K562 (cell line): ENCODE results near the gene ARHGAP15. TPM values are rescaled to one million over a fixed set of nuclear protein-coding genes. Genes with fewer than 3 reads are reported as not detected.

ENCODE experiments used
- ATAC-seq: fragments of 200-7000 bp; cut with Tn5 transposase; 3 replicates; pipeline ENCODE4 v1.9.1; 2020; ENCODE audit warnings: moderate library complexity
- BruUV-seq: library from RNA; stranded (reverse); fragments of 400-500 nt; replicated peaks from 2 replicates; lab custom pipeline; 2021; lab: Mats Ljungman, UMichigan
- CTCF ChIA-PET: fragments of 300-600 bp; formaldehyde crosslinking; extraction: SDS; loops from one replicate; lab custom pipeline; 2021; ENCODE audit warnings: low intra/inter-chr PET ratio; lab: Yijun Ruan, JAX
- POLR2A ChIA-PET: fragments of 300-600, 350-650 bp; sonication (Branson Sonifier 250); formaldehyde crosslinking; extraction: SDS; loops from one replicate; lab custom pipeline; 2021; ENCODE audit warnings: antibody characterized with exemption, inconsistent platforms; lab: Yijun Ruan, JAX
- DNase-seq, 4 experiments: peaks; one replicate each; pipeline versions ENCODE4 v3.0.0 to v3.0.0-alpha.2; 2011 to 2018; ENCODE audit warnings: low spot score in 3 of 4, mixed read lengths in 3 of 4; ENCODE audit errors: extremely low read depth in 1 of 4
- FAIRE-seq: peaks from 2 replicates; lab custom pipeline; 2011; peaks lifted over from hg19 to GRCh38; lab: Jason Lieb, UNC
- H2AFZ ChIP-seq: 2 replicates; pipeline ENCODE4 v1.6.0; 2011; ENCODE audit warnings: low read depth, low read length, control low read depth, inconsistent platforms
- H3K27ac ChIP-seq: fragments of 200-600 bp; 3 replicates; pipeline ENCODE4 v1.8.0; 2011; ENCODE audit warnings: low read depth, mild to moderate bottlenecking, control low read depth, inconsistent platforms, low read length, moderate library complexity, mixed read lengths; ENCODE audit errors: extremely low read depth
- H3K27me3 ChIP-seq, 2 experiments: fragments of 300-600 bp in 1 of 2; 2 replicates in 1 of 2; 3 replicates in 1 of 2; pipeline versions ENCODE4 v1.6.0 to v1.8.0; 2011; ENCODE audit warnings: inconsistent platforms in 2 of 2, low read length in 2 of 2, mild to moderate bottlenecking in 1 of 2, mixed read lengths in 1 of 2, moderate library complexity in 1 of 2; ENCODE audit not compliant: control insufficient read depth in 2 of 2, insufficient read depth in 2 of 2
- H3K36me3 ChIP-seq: fragments of 300-600 bp; 3 replicates; pipeline ENCODE4 v1.8.0; 2011; ENCODE audit warnings: mild to moderate bottlenecking, low read length, inconsistent platforms; ENCODE audit not compliant: control insufficient read depth, insufficient read depth
- H3K4me1 ChIP-seq, 2 experiments: fragments of 200-600 bp in 1 of 2; replicated peaks in 1 of 2; 2 replicates in 1 of 2; 3 replicates in 1 of 2; pipeline versions ENCODE4 v1.5.1 to v1.8.0; 2011; ENCODE audit warnings: inconsistent platforms in 2 of 2, low read length in 2 of 2, mild to moderate bottlenecking in 1 of 2, mixed read lengths in 1 of 2, moderate library complexity in 1 of 2; ENCODE audit not compliant: control insufficient read depth in 2 of 2, insufficient read depth in 2 of 2
- H3K4me2 ChIP-seq: 2 replicates; pipeline ENCODE4 v1.6.1; 2011; ENCODE audit warnings: low read length, control low read depth, inconsistent platforms, mixed read lengths; ENCODE audit not compliant: insufficient read depth
- H3K4me3 ChIP-seq: fragments of 200-600 bp; sonication (generic), shearing (Covaris generic); 2 replicates; pipeline ENCODE4 v1.5.1; 2016; ENCODE audit warnings: control low read depth, inconsistent platforms
- H3K79me2 ChIP-seq: fragments of 200-600 bp; 3 replicates; pipeline ENCODE4 v1.8.0; 2011; ENCODE audit warnings: low read length, inconsistent platforms; ENCODE audit not compliant: control insufficient read depth, insufficient read depth
- H3K9ac ChIP-seq, 2 experiments: 2 replicates each; pipeline versions ENCODE4 v1.6.0 to v1.6.1; 2011; ENCODE audit warnings: low read depth in 2 of 2, low read length in 2 of 2, control low read depth in 1 of 2, inconsistent platforms in 1 of 2, mild to moderate bottlenecking in 1 of 2, mixed read lengths in 1 of 2; ENCODE audit not compliant: insufficient read depth in 1 of 2
- H3K9me1 ChIP-seq: one replicate; pipeline ENCODE4 v1.6.0; 2011; ENCODE audit warnings: inconsistent platforms, mild to moderate bottlenecking, low read length, moderate library complexity; ENCODE audit not compliant: control insufficient read depth, insufficient read depth
- H3K9me3 ChIP-seq: replicated peaks from 2 replicates; pipeline ENCODE4 v1.5.1; 2011; ENCODE audit warnings: low read depth, low read length, inconsistent platforms; ENCODE audit not compliant: control insufficient read depth, insufficient read depth
- H4K20me1 ChIP-seq: replicated peaks from 2 replicates; pipeline ENCODE4 v1.6.1; 2011; ENCODE audit warnings: low read length, inconsistent platforms, mixed read lengths; ENCODE audit not compliant: control insufficient read depth, insufficient read depth
- BDP1 ChIP-seq: IDR thresholded peaks from 3 replicates; pipeline ENCODE4 v1.6.1; 2011; ENCODE audit not compliant: insufficient read length, insufficient read depth
- CBX2 ChIP-seq: fragments of 200-600 bp; sonication (generic); IDR thresholded peaks from one replicate; pipeline ENCODE4 v1.6.1; 2012; ENCODE audit warnings: mild to moderate bottlenecking, low read length, inconsistent platforms; ENCODE audit not compliant: insufficient read depth, poor library complexity, severe bottlenecking
- CTBP1 ChIP-seq: fragments of 450-650 bp; IDR thresholded peaks from 2 replicates; pipeline ENCODE4 v1.6.1; 2016; ENCODE audit warnings: borderline replicate concordance
- ELF4 ChIP-seq: fragments of 450-650 bp; formaldehyde crosslinking; IDR thresholded peaks from 2 replicates; pipeline ENCODE4 v1.4.0; 2022; ENCODE audit warnings: missing genetic modification characterization
- ERF ChIP-seq: fragments of 450-650 bp; formaldehyde crosslinking; IDR thresholded peaks from 2 replicates; pipeline ENCODE4 v1.4.0; 2020; ENCODE audit warnings: mild to moderate bottlenecking, mixed read lengths
- FOXP1 ChIP-seq: sonication (generic); formaldehyde crosslinking; IDR thresholded peaks from 2 replicates; pipeline ENCODE4 v1.8.0; 2022; ENCODE audit warnings: mild to moderate bottlenecking, missing genetic modification reagents
- NFIX ChIP-seq: fragments of 250-450 bp; sonication (Bioruptor Pico); IDR thresholded peaks from 2 replicates; pipeline ENCODE4 v1.4.0; 2020; ENCODE audit warnings: low read depth, mild to moderate bottlenecking, moderate library complexity
- PHB2 ChIP-seq: fragments of 450-650 bp; IDR thresholded peaks from 2 replicates; pipeline ENCODE4 v1.6.1; 2017; ENCODE audit warnings: low read depth
- TRIM28 ChIP-seq: fragments of 450-650 bp; IDR thresholded peaks from 2 replicates; pipeline ENCODE4 v1.6.1; 2017
- ZNF232 ChIP-seq: sonication (generic); formaldehyde crosslinking; IDR thresholded peaks from 2 replicates; pipeline ENCODE4 v1.8.0; 2022; ENCODE audit warnings: mild to moderate bottlenecking, missing genetic modification reagents
- ZNF75A ChIP-seq: fragments of 450-650 bp; formaldehyde crosslinking; IDR thresholded peaks from 2 replicates; pipeline ENCODE4 v1.4.0; 2020; ENCODE audit warnings: mild to moderate bottlenecking
- WGBS: fragments of 100-300 bp; shearing (Covaris generic); methylation state at CpG from one replicate; pipeline ENCODE4 v1.1.6; 2016; ENCODE audit warnings: low coverage, mixed read lengths; ENCODE audit not compliant: insufficient coverage; ENCODE audit errors: missing lambda C conversion rate; 5-methylcytosine and 5-hydroxymethylcytosine counted together
- in situ Hi-C: fragments of 300-500 bp; cut with MboI; formaldehyde crosslinking; loops from 4 replicates; pipeline ENCODE4 v1.15.0; 2018; ENCODE audit warnings: inconsistent platforms, mixed read lengths
- intact Hi-C: fragments of 100-400 bp; cut with micrococcal nuclease; formaldehyde crosslinking; loops from 2 replicates; pipeline ENCODE4 v1.14.2; 2022
- polyA plus RNA-seq, 8 experiments: library from polyadenylated mRNA; depleted of rRNA in 4 of 8; stranded (reverse) in 5 of 8; unstranded in 3 of 8; fragments of >200 nt; fragmentation: Nextera tagmentation in 2 of 8; fragmentation: Illumina TruSeq in 1 of 8; extraction: Ambion mirVana in 2 of 8; extraction: Trizol in 1 of 8; gene quantifications; 2 replicates each; pipeline versions ENCODE4 v1.2.1 to v1.2.3, GENCODE V29; 2011 to 2014; ENCODE audit warnings: inconsistent platforms in 1 of 8, missing spikeins in 1 of 8
- total RNA-seq, 7 experiments: library from RNA; depleted of rRNA in 6 of 7; stranded (reverse); fragments of >200 nt in 6 of 7; fragmentation: Illumina TruSeq in 2 of 7; extraction: Trizol in 2 of 7; gene quantifications; 2 replicates each; pipeline versions ENCODE4 v1.2.1 to v1.2.3, GENCODE V29; 2011 to 2021; ENCODE audit warnings: low replicate concordance in 1 of 7
- TF ChIP-seq, protein P1 (sequence below): sonication (generic); formaldehyde crosslinking; IDR thresholded peaks from 2 replicates; pipeline ENCODE4 v1.8.1; 2022; ENCODE audit warnings: missing genetic modification reagents
- TF ChIP-seq, protein P2 (sequence below), 2 experiments: IDR thresholded peaks in 1 of 2; conservative IDR thresholded peaks in 1 of 2; 2 replicates each; pipeline ENCODE4 v1.6.1; 2016; ENCODE audit warnings: low read depth in 2 of 2, mild to moderate bottlenecking in 1 of 2, missing compliant biosample characterization in 1 of 2, missing genetic modification characterization in 1 of 2, moderate library complexity in 1 of 2

Gene ARHGAP15
- total and polyA plus RNA-seq, 9 of the 15 experiments (the other 6 are each of a cell fraction or from before 2014, with no cell fraction given): 1.5 to 17.9 (median 7.9) TPM

- whole genome bisulfite sequencing: 13% methylated on average over 5 of the region's 5 CpGs
- H3K9me3 ChIP-seq: no peaks in the 10 kb centered on the region
- no peak for TF ChIP-seq ZNF232 (CRISPR knock-in tag)
- TF ChIP-seq PHB2: no peak
- TF ChIP-seq ELF4 (CRISPR knock-in tag): no peak
- TF ChIP-seq, protein P1, sequence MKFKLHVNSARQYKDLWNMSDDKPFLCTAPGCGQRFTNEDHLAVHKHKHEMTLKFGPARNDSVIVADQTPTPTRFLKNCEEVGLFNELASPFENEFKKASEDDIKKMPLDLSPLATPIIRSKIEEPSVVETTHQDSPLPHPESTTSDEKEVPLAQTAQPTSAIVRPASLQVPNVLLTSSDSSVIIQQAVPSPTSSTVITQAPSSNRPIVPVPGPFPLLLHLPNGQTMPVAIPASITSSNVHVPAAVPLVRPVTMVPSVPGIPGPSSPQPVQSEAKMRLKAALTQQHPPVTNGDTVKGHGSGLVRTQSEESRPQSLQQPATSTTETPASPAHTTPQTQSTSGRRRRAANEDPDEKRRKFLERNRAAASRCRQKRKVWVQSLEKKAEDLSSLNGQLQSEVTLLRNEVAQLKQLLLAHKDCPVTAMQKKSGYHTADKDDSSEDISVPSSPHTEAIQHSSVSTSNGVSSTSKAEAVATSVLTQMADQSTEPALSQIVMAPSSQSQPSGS: no peak
- TF ChIP-seq ERF (CRISPR knock-in tag): no peak
- no peak for TF ChIP-seq TRIM28
- TF ChIP-seq BDP1: no peak
- no peak for TF ChIP-seq CBX2
- TF ChIP-seq CTBP1: no peak
- no peak for TF ChIP-seq FOXP1 (CRISPR knock-in tag)
- TF ChIP-seq NFIX (CRISPR knock-in tag): no peak
- TF ChIP-seq ZNF75A: no peak
- TF ChIP-seq, protein P2, sequence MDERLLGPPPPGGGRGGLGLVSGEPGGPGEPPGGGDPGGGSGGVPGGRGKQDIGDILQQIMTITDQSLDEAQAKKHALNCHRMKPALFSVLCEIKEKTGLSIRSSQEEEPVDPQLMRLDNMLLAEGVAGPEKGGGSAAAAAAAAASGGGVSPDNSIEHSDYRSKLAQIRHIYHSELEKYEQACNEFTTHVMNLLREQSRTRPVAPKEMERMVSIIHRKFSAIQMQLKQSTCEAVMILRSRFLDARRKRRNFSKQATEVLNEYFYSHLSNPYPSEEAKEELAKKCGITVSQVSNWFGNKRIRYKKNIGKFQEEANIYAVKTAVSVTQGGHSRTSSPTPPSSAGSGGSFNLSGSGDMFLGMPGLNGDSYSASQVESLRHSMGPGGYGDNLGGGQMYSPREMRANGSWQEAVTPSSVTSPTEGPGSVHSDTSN (CRISPR knock-in tag; IDR thresholded peaks at IDR 0.05; ENCODE audit: low read depth): no peak
- TF ChIP-seq, protein P2 (tag; conservative IDR thresholded peaks at IDR 0.05; ENCODE audit: low read depth): no peak
- TF ChIP-seq, all 486 proteins: peak for 0
- H2AFZ ChIP-seq: no peak overlapping the region
- H3K4me3 ChIP-seq: no peak overlapping the region
- DNase-seq (no peak), FAIRE-seq (no peak), ATAC-seq (no peak)
- H3K27me3 ChIP-seq: no peaks in the 10 kb centered on the region
- H3K4me1 ChIP-seq: no peaks in the 10 kb centered on the region
- ChIA-PET CTCF (no interaction called here), POLR2A (no interaction called here)
- no peak overlapping the region for H3K9ac ChIP-seq
- H3K36me3 ChIP-seq: no peaks in the 10 kb centered on the region
- in situ Hi-C loops (no loop called here), intact Hi-C loops (no loop called here)
- H3K79me2 ChIP-seq: no peaks in the 10 kb centered on the region
- no TSS peak for BruUV-seq
- H3K9me1 ChIP-seq: no peaks in the 10 kb centered on the region
- no peaks in the 10 kb centered on the region for H4K20me1 ChIP-seq
- H3K4me2 ChIP-seq: no peak overlapping the region
- H3K27ac ChIP-seq: no peak overlapping the region
Observed at GRCh38 chr2:143640826-143641225, 511.6 kb downstream of the ARHGAP15 start.
